Stomach smooth muscle (tissue), 2 donors: ENCODE data around the gene NAT9.

Source experiments
- H3K27ac ChIP-seq: one replicate; pipeline ENCODE4 v1.7.0; 2013; ENCODE audit warnings: mild to moderate bottlenecking, low read length, inconsistent platforms
- H3K27me3 ChIP-seq, 2 donors: one replicate each; pipeline ENCODE4 v1.7.0; 2013; ENCODE audit warnings: low read length in 2 of 2; ENCODE audit not compliant: insufficient read depth in 2 of 2, control insufficient read depth in 1 of 2
- H3K36me3 ChIP-seq, 2 donors: one replicate each; pipeline ENCODE4 v1.7.0; 2013; ENCODE audit warnings: low read length in 2 of 2; ENCODE audit not compliant: control insufficient read depth in 2 of 2, insufficient read depth in 2 of 2
- H3K4me1 ChIP-seq: one replicate; pipeline ENCODE4 v1.7.0; 2013; ENCODE audit warnings: low read length; ENCODE audit not compliant: control insufficient read depth, insufficient read depth
- H3K4me3 ChIP-seq, 2 donors: one replicate each; pipeline ENCODE4 v1.7.0; 2013; ENCODE audit warnings: low read length in 2 of 2
- H3K9ac ChIP-seq, 2 donors: one replicate each; pipeline ENCODE4 v1.7.0; 2013; ENCODE audit warnings: low read length in 2 of 2, mild to moderate bottlenecking in 1 of 2
- H3K9me3 ChIP-seq, 2 donors: one replicate each; pipeline ENCODE4 v1.7.0; 2013; ENCODE audit warnings: low read length in 2 of 2; ENCODE audit not compliant: control insufficient read depth in 2 of 2
- donor health status: healthy.
- donor health status: Pancreatic carcinoma.

The NAT9 gene

DNA sequence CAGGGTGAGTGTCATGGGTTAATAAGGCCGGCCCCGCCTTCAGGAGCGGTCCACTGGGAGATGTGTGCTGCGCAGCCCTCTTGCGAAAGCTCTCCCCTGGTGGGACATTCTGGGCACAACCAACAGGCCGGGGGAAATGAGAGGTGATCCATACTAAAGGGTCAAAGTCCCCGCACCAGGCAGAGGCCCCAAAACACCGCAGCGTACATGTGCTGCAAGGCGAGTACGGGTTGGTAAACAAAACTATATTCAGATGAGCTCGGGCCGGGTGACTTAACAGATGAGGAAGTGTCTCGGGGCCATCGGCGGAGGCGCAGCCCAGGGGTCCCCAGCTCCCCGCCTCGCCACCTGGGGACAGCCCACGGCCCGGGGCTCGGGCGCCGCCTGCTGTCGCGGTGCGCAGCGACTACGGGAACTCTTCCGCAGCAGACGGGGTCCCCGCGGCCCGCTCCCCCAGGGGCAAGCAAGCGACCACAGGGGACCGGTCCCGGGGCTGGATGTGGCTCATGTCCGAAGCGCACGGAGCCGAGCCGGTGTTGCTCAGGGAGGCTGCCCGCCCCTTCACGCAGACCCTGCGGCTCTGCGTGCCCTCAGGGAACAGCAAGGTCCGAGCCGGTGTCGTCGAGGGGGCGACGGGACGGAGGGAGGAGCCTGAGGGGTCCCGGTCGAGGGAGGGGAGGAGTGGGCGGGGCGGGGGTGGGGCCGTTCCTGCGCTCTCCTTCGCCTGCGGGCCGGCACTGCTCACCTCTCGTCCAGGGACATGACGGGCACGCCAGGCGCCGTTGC is 39.4 kb downstream of the NAT9 start, which contains the start of gene RAB37:
Gene RAB37, plus strand, starts transcription at position 744 of the 786 bp plus-strand sequence. Its CDS starts 17 bp downstream, at position 761.
- no peak within 1 kb of the TSS for H3K27ac ChIP-seq
- H3K36me3 ChIP-seq = no peaks in the 10 kb centered on the region
- H3K4me1 ChIP-seq = peaks cover 12% of the 10 kb centered on the region
- H3K9me3 ChIP-seq = no peaks in the 10 kb centered on the region
- H3K9ac ChIP-seq = peak within 1 kb of the TSS in 1 of 2 donors; percentile 42
- peaks cover 51 to 61% of the 10 kb centered on the region in 2 donors for H3K27me3 ChIP-seq
- peak within 1 kb of the TSS; percentile 43 to 52 for H3K4me3 ChIP-seq

DNA sequence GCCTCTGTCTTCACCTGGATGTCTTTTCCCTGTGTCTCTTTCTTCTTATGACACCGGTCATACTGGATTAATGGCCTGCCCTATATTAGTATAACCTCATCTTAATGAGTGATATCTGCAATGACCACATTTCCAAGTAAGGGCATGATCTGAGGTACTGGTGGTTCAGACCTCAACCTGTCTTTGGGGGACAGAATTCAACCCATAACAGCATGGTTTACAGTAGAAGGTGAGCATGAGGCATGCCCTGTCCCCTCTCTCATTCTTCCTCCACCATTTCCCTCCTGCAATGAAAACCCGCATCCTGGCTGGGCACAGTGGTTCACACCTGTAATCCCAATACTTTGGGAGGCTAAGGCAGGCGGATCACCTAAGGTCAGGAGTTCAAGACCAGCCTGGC is 41.9 kb downstream of the NAT9 start:
- Histone ChIP-seq H3K27ac (no peak overlapping the region), H3K4me1 (peaks cover 12% of the 10 kb centered on the region), H3K4me3 (no peak overlapping the region), H3K9me3 (no peaks in the 10 kb centered on the region), H3K27me3 (peaks cover 42 to 53% of the 10 kb centered on the region in 2 donors), H3K9ac (no peak overlapping the region), H3K36me3 (no peaks in the 10 kb centered on the region)

DNA sequence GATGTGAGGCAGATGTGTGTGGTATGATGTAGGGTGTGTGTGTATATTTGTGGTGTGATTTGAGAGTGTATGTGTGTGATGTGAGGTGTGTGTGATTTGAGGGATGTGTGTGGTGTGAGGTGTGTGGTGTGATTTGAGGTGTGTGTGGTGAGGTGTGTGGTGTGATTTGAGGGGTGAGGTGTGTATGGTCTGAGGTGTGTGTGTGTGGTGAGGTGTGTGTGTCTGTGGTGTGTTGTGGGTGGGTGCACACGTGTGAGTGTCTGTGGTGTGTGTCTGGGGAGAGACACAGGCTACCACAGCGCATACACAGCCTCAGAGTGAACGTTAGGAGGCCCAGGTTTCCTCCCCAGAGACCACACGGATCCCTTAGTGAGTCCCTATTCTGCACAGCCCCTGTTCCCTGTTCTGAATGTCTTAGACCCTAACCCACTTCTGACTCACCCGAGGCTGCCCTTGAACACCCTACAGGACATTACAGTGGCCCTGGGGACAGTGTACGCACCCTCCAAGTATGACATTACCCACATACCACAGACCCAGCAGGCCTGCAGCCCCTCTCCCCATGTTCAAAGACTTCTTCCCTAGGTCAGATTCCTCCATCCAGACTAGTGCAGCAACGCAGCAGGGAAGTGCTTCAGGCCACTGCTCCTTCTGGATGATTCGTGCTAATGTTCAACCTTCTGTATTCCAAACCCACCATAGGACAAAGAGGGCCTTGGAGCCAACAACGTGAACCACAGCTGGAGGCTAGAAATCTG is 42.6 kb downstream of the NAT9 start:
- Histone ChIP-seq H3K36me3 (no peaks in the 10 kb centered on the region), H3K4me3 (no peak overlapping the region), H3K9ac (no peak overlapping the region), H3K9me3 (no peaks in the 10 kb centered on the region), H3K27ac (no peak overlapping the region), H3K27me3 (peaks cover 35 to 46% of the 10 kb centered on the region in 2 donors), H3K4me1 (peaks cover 12% of the 10 kb centered on the region)

DNA sequence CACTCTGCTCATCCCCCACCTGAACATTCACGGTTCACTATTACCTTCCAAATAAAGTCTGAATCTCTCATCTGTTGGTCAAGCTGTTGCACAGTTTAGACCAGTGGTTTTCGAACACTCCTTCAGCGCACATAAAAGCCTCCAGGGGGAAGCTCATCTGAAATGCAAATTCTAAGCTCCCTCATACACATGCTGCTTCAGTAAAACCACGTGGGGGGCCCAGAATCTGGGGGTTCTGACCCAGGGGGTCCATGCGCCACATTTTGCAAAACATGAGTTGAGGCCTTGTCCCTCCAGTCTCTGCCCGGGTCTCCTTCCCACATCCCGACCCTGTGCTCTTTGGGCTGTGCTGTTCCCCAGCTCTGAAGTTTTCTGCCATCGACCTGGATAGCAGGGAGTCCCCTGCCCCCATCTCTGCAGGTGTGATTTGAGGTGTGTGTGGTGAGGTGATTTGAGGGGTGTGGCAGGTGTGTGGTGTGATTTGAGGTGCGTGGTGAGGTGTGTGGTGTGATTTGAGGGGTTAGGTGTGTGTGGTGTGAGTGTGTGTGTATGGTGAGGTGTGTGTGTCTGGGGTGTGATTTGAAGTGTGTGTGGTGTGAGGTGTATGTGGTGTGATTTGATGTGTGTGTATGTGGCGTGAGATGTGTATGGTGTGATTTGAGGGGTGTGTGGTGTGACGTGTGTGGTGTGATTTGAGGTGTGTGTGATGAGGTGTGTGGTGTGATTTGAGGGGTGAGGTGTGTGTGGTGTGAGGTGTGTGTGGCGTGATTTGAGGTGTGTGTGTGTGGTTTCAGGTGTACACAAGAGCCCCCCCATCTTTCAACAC is 43.9 kb downstream of the NAT9 start:
- Histone ChIP-seq H3K4me3 (no peak overlapping the region), H3K36me3 (no peaks in the 10 kb centered on the region), H3K27ac (no peak overlapping the region), H3K9me3 (no peaks in the 10 kb centered on the region), H3K4me1 (peaks cover 2% of the 10 kb centered on the region), H3K9ac (no peak overlapping the region), H3K27me3 (peaks cover 23 to 33% of the 10 kb centered on the region in 2 donors)

DNA sequence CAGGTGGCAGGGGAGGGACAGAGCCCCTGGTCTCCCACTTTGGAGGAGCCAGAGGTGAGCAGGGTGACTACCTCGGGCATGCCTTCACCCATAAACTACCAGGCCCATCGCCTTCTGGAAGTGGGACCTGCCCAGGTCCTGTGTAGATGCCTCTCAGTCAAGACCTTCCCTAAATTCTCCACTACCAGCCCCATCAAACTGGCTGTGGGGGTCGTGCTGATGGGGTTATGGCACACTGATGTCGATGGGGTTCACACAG is 44.9 kb downstream of the NAT9 start:
- Histone ChIP-seq H3K9me3 (no peaks in the 10 kb centered on the region), H3K27ac (no peak overlapping the region), H3K27me3 (peaks cover 18 to 23% of the 10 kb centered on the region in 2 donors), H3K4me1 (no peaks in the 10 kb centered on the region), H3K4me3 (no peak overlapping the region), H3K36me3 (no peaks in the 10 kb centered on the region), H3K9ac (no peak overlapping the region)

DNA sequence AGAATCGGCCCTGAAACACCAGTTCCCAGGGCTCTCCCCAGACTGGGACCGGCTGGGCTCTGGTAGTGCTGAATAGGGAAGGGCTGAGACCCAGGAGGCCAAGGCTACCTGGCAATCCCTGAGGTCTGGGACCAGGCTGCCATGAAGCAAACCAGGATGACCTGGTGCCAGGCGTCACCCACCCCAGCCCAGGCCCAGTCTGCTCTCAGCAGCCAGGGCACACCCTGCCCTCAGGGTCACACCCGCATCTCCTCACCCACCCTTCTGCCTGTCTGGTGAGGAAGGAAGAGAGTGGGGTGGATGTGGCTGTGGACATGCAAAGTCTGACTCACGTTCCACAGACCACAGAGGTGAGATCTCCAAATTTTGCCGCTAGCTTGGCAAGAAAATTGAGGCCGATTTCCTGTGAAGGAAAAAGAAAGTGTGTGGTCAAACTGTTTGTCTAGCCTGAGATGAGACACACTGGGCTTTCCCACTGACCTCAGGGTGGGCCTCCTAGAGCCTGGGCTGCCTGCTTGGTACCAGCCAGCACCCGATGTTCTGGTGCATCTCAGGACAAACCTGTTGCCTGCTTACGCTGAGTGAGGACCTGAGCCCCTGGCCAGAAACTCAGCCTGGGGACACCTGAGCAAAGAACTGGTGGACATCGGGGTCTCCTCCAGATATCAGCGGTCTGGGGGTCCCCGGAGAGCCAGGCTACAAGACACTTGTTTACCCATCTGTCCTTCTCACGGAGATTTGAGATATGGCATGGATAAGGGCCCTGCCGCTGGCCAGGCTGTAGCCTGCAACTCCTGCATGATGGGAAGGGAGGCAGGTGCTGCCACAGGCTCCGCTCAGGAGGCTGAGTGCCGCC is 45.4 kb downstream of the NAT9 start:
- no peak overlapping the region for H3K4me3 ChIP-seq
- H3K9ac ChIP-seq = no peak overlapping the region
- no peak overlapping the region for H3K27ac ChIP-seq
- no peaks in the 10 kb centered on the region for H3K9me3 ChIP-seq
- H3K4me1 ChIP-seq = no peaks in the 10 kb centered on the region
- H3K27me3 ChIP-seq = peaks cover 18 to 21% of the 10 kb centered on the region in 2 donors
- no peaks in the 10 kb centered on the region for H3K36me3 ChIP-seq

DNA sequence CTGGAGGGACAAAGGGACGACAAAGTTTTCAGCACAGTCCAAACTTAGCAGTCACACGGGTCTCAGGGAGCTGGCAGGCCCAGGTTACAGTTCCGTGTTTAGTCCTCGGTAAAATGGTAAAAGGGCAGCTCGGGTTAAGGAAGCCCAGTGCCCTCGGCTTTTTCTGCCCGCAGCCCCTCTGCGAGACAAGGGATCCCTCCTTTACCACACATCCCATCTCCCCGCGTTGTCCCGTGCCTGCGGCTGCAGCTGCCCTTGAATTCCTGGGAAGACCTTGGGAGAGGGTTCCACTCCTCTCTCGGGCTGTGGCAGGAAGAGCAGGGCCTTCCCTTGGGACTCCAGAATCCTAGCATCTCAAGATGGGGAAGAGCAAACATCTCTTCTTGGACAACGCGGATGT is 46.3 kb downstream of the NAT9 start:
- no peaks in the 10 kb centered on the region for H3K4me1 ChIP-seq
- peaks cover 18 to 21% of the 10 kb centered on the region in 2 donors for H3K27me3 ChIP-seq
- H3K9me3 ChIP-seq = no peaks in the 10 kb centered on the region
- H3K27ac ChIP-seq = no peak overlapping the region
- no peak overlapping the region for H3K9ac ChIP-seq
- H3K36me3 ChIP-seq = no peaks in the 10 kb centered on the region
- H3K4me3 ChIP-seq = no peak overlapping the region

DNA sequence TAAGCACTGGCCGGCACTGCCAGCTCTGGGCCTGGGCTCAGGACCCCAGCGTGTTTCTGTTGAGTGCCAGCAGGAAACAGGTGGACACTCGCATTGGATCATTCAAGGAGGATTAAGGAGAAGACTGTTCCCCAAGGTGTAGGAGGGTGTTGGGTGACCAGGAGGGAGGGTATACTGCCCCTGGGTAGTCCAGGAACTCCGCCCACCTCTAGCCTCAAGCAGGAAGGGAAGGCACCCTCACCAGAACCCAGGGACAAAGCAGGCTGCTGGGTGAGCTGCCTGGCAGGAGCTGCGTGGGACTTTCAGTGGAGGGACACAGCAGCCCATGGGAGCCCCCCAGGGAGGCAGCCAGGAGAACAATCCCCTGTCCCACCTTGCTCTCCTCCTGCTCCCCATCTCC is 46.8 kb downstream of the NAT9 start:
- no peaks in the 10 kb centered on the region for H3K9me3 ChIP-seq
- no peak overlapping the region for H3K9ac ChIP-seq
- H3K4me3 ChIP-seq = no peak overlapping the region
- peaks cover 18 to 21% of the 10 kb centered on the region in 2 donors for H3K27me3 ChIP-seq
- no peaks in the 10 kb centered on the region for H3K36me3 ChIP-seq
- H3K4me1 ChIP-seq = no peaks in the 10 kb centered on the region
- H3K27ac ChIP-seq = no peak overlapping the region

DNA sequence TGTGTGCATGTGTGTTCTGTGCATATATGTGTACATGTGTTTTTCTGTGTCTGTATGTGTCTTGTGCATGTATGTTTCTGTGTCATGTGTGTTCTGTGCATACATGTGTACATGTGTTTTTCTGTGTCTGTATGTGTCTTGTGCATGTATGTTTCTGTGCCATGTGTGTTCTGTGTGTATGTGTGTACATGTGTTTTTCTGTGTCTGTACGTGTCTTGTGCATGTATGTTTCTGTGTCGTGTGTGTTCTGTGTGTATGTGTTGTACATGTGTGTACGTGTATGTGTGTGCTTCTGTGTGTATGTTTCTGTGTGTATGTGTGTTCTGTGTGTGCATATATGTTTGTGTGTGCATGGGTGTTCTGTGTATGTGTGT is 47.5 kb downstream of the NAT9 start:
- Histone ChIP-seq H3K4me1 (no peaks in the 10 kb centered on the region), H3K27ac (no peak overlapping the region), H3K9ac (no peak overlapping the region), H3K36me3 (no peaks in the 10 kb centered on the region), H3K9me3 (no peaks in the 10 kb centered on the region), H3K4me3 (no peak overlapping the region), H3K27me3 (peaks cover 16 to 17% of the 10 kb centered on the region in 2 donors)
